Measurements from ENCODE around the gene NCR2. TPM values are rescaled to one million over a fixed set of nuclear protein-coding genes. Genes with fewer than 3 reads are reported as not detected.

NCR2 gene
- total RNA-seq, 1 experiment from 2014 or later: not detected

GRCh38 chr6:41321183-41321582 is 14.2 kb upstream of the NCR2 start:
- no peak for DNase-seq (ENCODE audit: low read depth, low spot score)
- in situ Hi-C loops (cut with HindIII; ENCODE audit: low pct_unique_long_range_greater_than_20kb, low sequenced_read_pairs): no loop called here

- in situ Hi-C loops (cut with HindIII; ENCODE audit: low pct_unique_long_range_greater_than_20kb, low sequenced_read_pairs): no loop called here
- no peak for DNase-seq (ENCODE audit: low read depth, low spot score)
Measured at GRCh38 chr6:41325446-41326066, 9.9 kb upstream of the NCR2 start.

GRCh38 chr6:41326092-41326491 is 9.3 kb upstream of the NCR2 start:
- in situ Hi-C loops (cut with HindIII; ENCODE audit: low pct_unique_long_range_greater_than_20kb, low sequenced_read_pairs): no loop called here
- no peak for DNase-seq (ENCODE audit: low read depth, low spot score)

- DNase-seq (ENCODE audit: low read depth, low spot score): no peak
- in situ Hi-C loops (cut with HindIII; ENCODE audit: low pct_unique_long_range_greater_than_20kb, low sequenced_read_pairs): no loop called here
Measured at GRCh38 chr6:41327177-41327576, 8.2 kb upstream of the NCR2 start.

- DNase-seq (ENCODE audit: low read depth, low spot score): no peak
- in situ Hi-C loops (cut with HindIII; ENCODE audit: low pct_unique_long_range_greater_than_20kb, low sequenced_read_pairs): no loop called here
Measured at GRCh38 chr6:41331401-41332150, 3.8 kb upstream of the NCR2 start.

GRCh38 chr6:41332241-41332640 is 3.2 kb upstream of the NCR2 start:
- no peak for DNase-seq (ENCODE audit: low read depth, low spot score)
- in situ Hi-C loops (cut with HindIII; ENCODE audit: low pct_unique_long_range_greater_than_20kb, low sequenced_read_pairs): no loop called here

GRCh38 chr6:41332842-41333736 is 2.3 kb upstream of the NCR2 start:
- in situ Hi-C loops (cut with HindIII; ENCODE audit: low pct_unique_long_range_greater_than_20kb, low sequenced_read_pairs): no loop called here

GRCh38 chr6:41334482-41335040 is 847 bp upstream of the NCR2 start:
- in situ Hi-C loops (cut with HindIII; ENCODE audit: low pct_unique_long_range_greater_than_20kb, low sequenced_read_pairs): no loop called here
- DNase-seq (ENCODE audit: low read depth, low spot score): peak; percentile 19

More at GRCh38 chr6:41332842-41333736, 2.3 kb upstream of the NCR2 start:
- no peak for DNase-seq (ENCODE audit: low read depth, low spot score)

GRCh38 chr6:41335943-41336342 is 535 bp downstream of the NCR2 start:
- in situ Hi-C loops (cut with HindIII; ENCODE audit: low pct_unique_long_range_greater_than_20kb, low sequenced_read_pairs): no loop called here
- no peak for DNase-seq (ENCODE audit: low read depth, low spot score)

- no peak for DNase-seq (ENCODE audit: low read depth, low spot score)
- in situ Hi-C loops (cut with HindIII; ENCODE audit: low pct_unique_long_range_greater_than_20kb, low sequenced_read_pairs): no loop called here
Measured at GRCh38 chr6:41336824-41337223, 1.4 kb downstream of the NCR2 start.

- in situ Hi-C loops (cut with HindIII; ENCODE audit: low pct_unique_long_range_greater_than_20kb, low sequenced_read_pairs): no loop called here
- DNase-seq (ENCODE audit: low read depth, low spot score): no peak
Measured at GRCh38 chr6:41337709-41338108, 2.3 kb downstream of the NCR2 start.

- no peak for DNase-seq (ENCODE audit: low read depth, low spot score)
- in situ Hi-C loops (cut with HindIII; ENCODE audit: low pct_unique_long_range_greater_than_20kb, low sequenced_read_pairs): no loop called here
Measured at GRCh38 chr6:41338659-41339058, 3.3 kb downstream of the NCR2 start.

GRCh38 chr6:41341580-41341979 is 6.2 kb downstream of the NCR2 start:
- in situ Hi-C loops (cut with HindIII; ENCODE audit: low pct_unique_long_range_greater_than_20kb, low sequenced_read_pairs): no loop called here

GRCh38 chr6:41342241-41342640 is 6.8 kb downstream of the NCR2 start:
- in situ Hi-C loops (cut with HindIII; ENCODE audit: low pct_unique_long_range_greater_than_20kb, low sequenced_read_pairs): no loop called here

More at GRCh38 chr6:41341580-41341979, 6.2 kb downstream of the NCR2 start:
- no peak for DNase-seq (ENCODE audit: low read depth, low spot score)

GRCh38 chr6:41343641-41344187 is 8.3 kb downstream of the NCR2 start:
- in situ Hi-C loops (cut with HindIII; ENCODE audit: low pct_unique_long_range_greater_than_20kb, low sequenced_read_pairs): no loop called here
- no peak for DNase-seq (ENCODE audit: low read depth, low spot score)

More at GRCh38 chr6:41342241-41342640, 6.8 kb downstream of the NCR2 start:
- DNase-seq (ENCODE audit: low read depth, low spot score): no peak

- in situ Hi-C loops (cut with HindIII; ENCODE audit: low pct_unique_long_range_greater_than_20kb, low sequenced_read_pairs): no loop called here
- no peak for DNase-seq (ENCODE audit: low read depth, low spot score)
Measured at GRCh38 chr6:41344876-41345275, 9.5 kb downstream of the NCR2 start.

GRCh38 chr6:41345901-41346300 is 10.5 kb downstream of the NCR2 start:
- in situ Hi-C loops (cut with HindIII; ENCODE audit: low pct_unique_long_range_greater_than_20kb, low sequenced_read_pairs): no loop called here
- DNase-seq (ENCODE audit: low read depth, low spot score): no peak

- DNase-seq (ENCODE audit: low read depth, low spot score): no peak
- in situ Hi-C loops (cut with HindIII; ENCODE audit: low pct_unique_long_range_greater_than_20kb, low sequenced_read_pairs): no loop called here
Measured at GRCh38 chr6:41346441-41346840, 11.0 kb downstream of the NCR2 start.
